ENCODE data around the gene NOP16. TPM values are rescaled to one million over a fixed set of nuclear protein-coding genes. Genes with fewer than 3 reads are reported as not detected.

Gene NOP16
- 10 to 100 TPM in 2 of 4 donors, 1 to 10 TPM in 2; 7.5 to 23.4 (median 10.8) TPM for total RNA-seq

GRCh38 chr5:176388444-176389134 lies at the start of gene NOP16, which contains the start of gene HIGD2A:
NOP16 (minus strand) TSS chr5:176388598; CDS start chr5:176388539, 59 bp downstream.
HIGD2A (plus strand) TSS chr5:176388751; CDS start chr5:176388820, 69 bp downstream.
- intact Hi-C loops (cut with DNase I) = no loop called here
- H3K9me3 ChIP-seq = no peaks in the 10 kb centered on the region
- no peaks in the 10 kb centered on the region for H3K27me3 ChIP-seq
- peaks cover 36 to 65% (median 57%) of the 10 kb centered on the region in 4 donors for H3K36me3 ChIP-seq
- TF ChIP-seq POLR2A (IDR thresholded peaks at IDR 0.05; ENCODE audit: low read depth) (no peak), EP300 (IDR thresholded peaks at IDR 0.05) (no peak), POLR2AphosphoS5 (IDR thresholded peaks at IDR 0.05) (peak; percentile 86 to 92), CTCF (IDR thresholded peaks at IDR 0.05) (no peak)
- DNase-seq (ENCODE audit: extremely low spot score) = peak; percentile 100
- peaks cover 23 to 39% (median 31%) of the 10 kb centered on the region in 4 donors for H3K4me1 ChIP-seq
- H3K27ac ChIP-seq (replicated peaks in 1 of 4) = peak within 1 kb of the TSS; percentile 92 to 96 (median 94)
- peak within 1 kb of the TSS; percentile 70 to 90 (median 76) for H3K4me3 ChIP-seq
- WGBS = 0% methylated on average over 25 of the region's 47 CpGs

GRCh38 chr5:176436656-176437055 lies 48.3 kb upstream of the NOP16 start:
- Histone ChIP-seq H3K4me3 (no peak overlapping the region), H3K4me1 (peaks cover 0 to 3% (median 0%) of the 10 kb centered on the region in 4 donors), H3K9me3 (no peaks in the 10 kb centered on the region), H3K27me3 (peaks cover 0 to 19% (median 0%) of the 10 kb centered on the region in 4 donors), H3K36me3 (no peaks in the 10 kb centered on the region), H3K27ac (replicated peaks in 1 of 4) (no peak overlapping the region)
- 60% methylated on average over 5 of the region's 5 CpGs for WGBS
- no peak for DNase-seq (ENCODE audit: extremely low spot score)
- intact Hi-C loops (cut with DNase I) = no loop called here
- TF ChIP-seq POLR2AphosphoS5 (IDR thresholded peaks at IDR 0.05) (no peak), POLR2A (IDR thresholded peaks at IDR 0.05; ENCODE audit: low read depth) (no peak), CTCF (IDR thresholded peaks at IDR 0.05) (no peak), EP300 (IDR thresholded peaks at IDR 0.05) (no peak)

- H3K9me3 ChIP-seq = no peaks in the 10 kb centered on the region
- peaks cover 0 to 7% (median 0%) of the 10 kb centered on the region in 4 donors for H3K27me3 ChIP-seq
- no peak overlapping the region for H3K4me3 ChIP-seq
- no peak overlapping the region for H3K27ac ChIP-seq (replicated peaks in 1 of 4)
- TF ChIP-seq EP300 (IDR thresholded peaks at IDR 0.05) = no peak
- TF ChIP-seq POLR2AphosphoS5 (IDR thresholded peaks at IDR 0.05) = no peak
- no peak for TF ChIP-seq POLR2A (IDR thresholded peaks at IDR 0.05; ENCODE audit: low read depth)
- TF ChIP-seq CTCF (IDR thresholded peaks at IDR 0.05) = no peak
- no peaks in the 10 kb centered on the region for H3K36me3 ChIP-seq
- WGBS = 71% methylated on average over 5 of the region's 5 CpGs
- DNase-seq (ENCODE audit: extremely low spot score) = no peak
- H3K4me1 ChIP-seq = peaks cover 0 to 3% (median 0%) of the 10 kb centered on the region in 4 donors
- intact Hi-C loops (cut with DNase I) = no loop called here
Observed at GRCh38 chr5:176432707-176433106, 44.3 kb upstream of the NOP16 start.

GRCh38 chr5:176429972-176430371 lies 41.6 kb upstream of the NOP16 start:
- Histone ChIP-seq H3K36me3 (no peaks in the 10 kb centered on the region), H3K9me3 (no peaks in the 10 kb centered on the region), H3K27ac (replicated peaks in 1 of 4) (no peak overlapping the region), H3K4me3 (no peak overlapping the region), H3K27me3 (peaks cover 0 to 7% (median 0%) of the 10 kb centered on the region in 4 donors), H3K4me1 (no peaks in the 10 kb centered on the region)
- intact Hi-C loops (cut with DNase I) = no loop called here
- no peak for DNase-seq (ENCODE audit: extremely low spot score)
- WGBS = 71% methylated on average over 4 of the region's 4 CpGs
- TF ChIP-seq POLR2AphosphoS5 (IDR thresholded peaks at IDR 0.05) = no peak
- no peak for TF ChIP-seq EP300 (IDR thresholded peaks at IDR 0.05)
- TF ChIP-seq POLR2A (IDR thresholded peaks at IDR 0.05; ENCODE audit: low read depth) = no peak

- 80% methylated on average over 4 of the region's 4 CpGs for WGBS
- H3K9me3 ChIP-seq = no peaks in the 10 kb centered on the region
- DNase-seq (ENCODE audit: extremely low spot score) = no peak
- no peak overlapping the region for H3K27ac ChIP-seq (replicated peaks in 1 of 4)
- intact Hi-C loops (cut with DNase I) = no loop called here
- no peaks in the 10 kb centered on the region for H3K36me3 ChIP-seq
- no peaks in the 10 kb centered on the region for H3K4me1 ChIP-seq
- no peak for TF ChIP-seq EP300 (IDR thresholded peaks at IDR 0.05)
- no peak for TF ChIP-seq POLR2A (IDR thresholded peaks at IDR 0.05; ENCODE audit: low read depth)
- TF ChIP-seq POLR2AphosphoS5 (IDR thresholded peaks at IDR 0.05) = no peak
- TF ChIP-seq CTCF (IDR thresholded peaks at IDR 0.05) = no peak
- H3K4me3 ChIP-seq = no peak overlapping the region
- H3K27me3 ChIP-seq = peaks cover 0 to 7% (median 0%) of the 10 kb centered on the region in 4 donors
Observed at GRCh38 chr5:176427971-176428370, 39.6 kb upstream of the NOP16 start.
